HEK293T (cell line): Measurements from ENCODE around the gene SMURF1.

Experiments
- FOXM1 ChIP-seq: fragments of 450-650 bp; IDR thresholded peaks from 2 replicates; pipeline ENCODE4 v1.6.1; 2017; ENCODE audit warnings: mild to moderate bottlenecking, borderline replicate concordance
- PKNOX1 ChIP-seq: fragments of 450-650 bp; IDR thresholded peaks from 2 replicates; pipeline ENCODE4 v1.6.1; 2016
- SUZ12 ChIP-seq: fragments of 450-650 bp; IDR thresholded peaks from 2 replicates; pipeline ENCODE4 v1.6.1; 2016; ENCODE audit warnings: mild to moderate bottlenecking

- TF ChIP-seq FOXM1 (no peak), PKNOX1 (no peak), SUZ12 (no peak)
Observed at GRCh38 chr7:98992076-98992475, 151.8 kb downstream of the SMURF1 start.
